RKO (cell line): ENCODE results near the gene ATG5.
"Not testable (repeated sequence)": the region's sequence is repeated elsewhere in the genome, so short reads cannot be mapped to it uniquely, and the experiment has no call there.

Experiments used
- DNase-seq: peaks from one replicate; pipeline ENCODE4 v3.0.0-alpha.2; 2016; ENCODE audit warnings: low spot score

Gene ATG5

DNA sequence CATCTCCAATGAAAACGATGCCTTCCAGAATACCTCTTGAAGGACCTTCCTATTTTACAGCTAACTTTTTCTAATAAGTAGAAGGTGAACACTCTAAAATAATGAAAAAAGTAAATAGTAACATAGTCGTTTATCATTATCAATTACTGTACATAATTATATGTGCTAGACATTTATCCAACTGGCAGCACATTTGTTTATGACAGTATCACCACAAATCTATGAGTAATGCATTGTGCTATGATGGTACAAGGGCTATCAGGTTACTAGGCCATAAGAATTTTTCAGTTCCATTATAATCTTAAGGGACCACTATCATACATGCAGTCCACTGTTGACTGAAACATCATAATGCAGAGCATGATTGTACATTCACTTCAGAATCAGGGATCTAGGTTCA, 68.4 kb downstream of the ATG5 start:
- peak; percentile 23 for DNase-seq

GRCh38 chr6:106256201-106256968, 69.2 kb downstream of the ATG5 start:
- peak; percentile 44 for DNase-seq

- no peak for DNase-seq
Measured at GRCh38 chr6:106255306-106255705, 70.3 kb downstream of the ATG5 start.

DNA sequence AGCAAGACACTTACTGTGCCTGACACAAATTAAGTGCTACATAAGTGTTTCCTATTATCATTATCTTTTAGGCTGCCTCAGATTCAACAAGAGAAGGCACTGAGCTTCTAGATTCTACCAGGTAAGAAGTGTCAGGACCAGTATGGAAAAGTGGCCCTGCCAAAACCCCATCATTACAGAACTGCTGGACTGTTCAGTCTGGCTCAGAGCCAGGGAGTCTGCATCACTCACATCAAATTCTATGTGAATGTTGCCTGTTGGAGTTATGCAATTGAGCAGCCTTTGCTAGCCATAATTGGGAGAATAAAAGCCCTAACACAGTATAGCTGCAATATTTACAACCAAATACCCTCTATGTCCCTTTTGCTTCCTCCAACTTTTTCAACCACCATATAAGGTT, 70.9 kb downstream of the ATG5 start:
- peak; percentile 11 for DNase-seq

GRCh38 chr6:106253731-106254130, 71.8 kb downstream of the ATG5 start:
- DNase-seq = no peak

DNA sequence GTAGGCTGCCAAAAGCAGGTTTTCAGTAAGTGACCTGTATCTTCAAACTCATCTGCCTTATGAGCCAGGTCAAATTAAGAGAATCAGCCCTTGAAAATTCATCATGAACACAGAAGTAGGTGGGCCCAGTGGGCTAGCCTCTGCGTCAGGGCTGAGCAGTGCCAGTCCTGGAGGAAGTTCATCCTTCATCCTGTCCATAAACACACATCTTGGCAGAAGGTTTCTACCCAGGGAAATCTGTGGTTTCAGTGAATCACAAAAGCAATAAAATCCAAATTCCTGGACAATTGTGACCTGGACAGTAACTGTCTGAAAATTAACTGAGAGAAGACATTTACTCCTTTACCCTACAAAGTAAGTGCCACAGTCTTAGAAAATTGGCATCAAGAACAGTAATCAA, 72.4 kb downstream of the ATG5 start:
- DNase-seq = no peak

DNA sequence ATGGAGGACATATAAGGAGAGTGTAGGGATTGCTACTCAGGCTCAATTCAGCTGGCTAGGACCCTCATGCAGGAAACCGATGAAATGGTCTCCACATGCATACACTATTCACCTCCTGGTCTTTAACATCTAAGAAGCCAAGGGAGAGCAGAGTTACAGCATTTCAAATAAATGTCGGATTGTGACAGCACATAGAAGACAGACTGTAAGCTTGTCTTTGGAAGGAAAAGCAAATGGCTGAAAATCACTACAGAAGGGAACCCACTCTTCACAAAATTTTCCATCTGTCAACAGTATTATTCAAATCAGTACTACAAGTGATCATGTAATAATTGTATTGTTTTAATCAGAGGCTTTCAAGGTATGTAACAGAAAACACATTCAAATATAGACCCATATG, 72.9 kb downstream of the ATG5 start:
- DNase-seq = no peak

DNA sequence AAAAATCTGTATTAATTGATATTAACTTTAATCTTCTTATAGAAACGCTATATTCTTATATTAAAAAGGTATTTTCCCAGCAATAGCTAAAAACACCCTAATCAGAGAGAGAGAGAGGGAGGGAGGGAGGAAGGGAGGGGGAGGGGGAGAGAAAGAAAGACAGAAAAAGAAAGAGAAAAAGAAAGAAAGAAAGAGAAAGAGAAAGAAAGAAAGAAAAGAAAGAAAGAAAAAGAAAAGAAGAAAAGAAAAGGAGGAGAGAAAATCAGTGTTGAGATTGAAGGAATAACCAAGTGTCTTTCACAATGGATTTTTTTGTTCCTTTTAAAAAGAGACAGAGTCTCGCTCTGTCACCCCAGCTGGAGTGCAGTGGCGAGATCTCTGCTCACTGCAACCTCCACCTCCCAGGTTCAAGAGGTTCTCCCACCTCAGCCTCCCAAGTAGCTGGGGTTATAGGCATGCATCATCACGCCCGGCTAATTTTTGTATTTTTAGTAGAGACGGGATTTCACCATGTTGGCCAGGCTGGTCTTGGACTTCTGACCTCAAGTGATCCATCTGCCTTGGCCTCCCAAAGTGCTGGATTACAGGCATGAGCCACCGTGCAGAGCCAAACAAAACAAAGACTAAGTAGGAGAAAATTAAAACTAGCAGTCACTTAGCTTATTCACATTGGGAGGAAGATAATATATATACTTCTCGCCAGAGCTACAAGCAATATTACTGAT, 73.9 kb downstream of the ATG5 start:
- not testable (repeated sequence) for DNase-seq

GRCh38 chr6:106250953-106251352, 74.6 kb downstream of the ATG5 start:
- no peak for DNase-seq

DNA sequence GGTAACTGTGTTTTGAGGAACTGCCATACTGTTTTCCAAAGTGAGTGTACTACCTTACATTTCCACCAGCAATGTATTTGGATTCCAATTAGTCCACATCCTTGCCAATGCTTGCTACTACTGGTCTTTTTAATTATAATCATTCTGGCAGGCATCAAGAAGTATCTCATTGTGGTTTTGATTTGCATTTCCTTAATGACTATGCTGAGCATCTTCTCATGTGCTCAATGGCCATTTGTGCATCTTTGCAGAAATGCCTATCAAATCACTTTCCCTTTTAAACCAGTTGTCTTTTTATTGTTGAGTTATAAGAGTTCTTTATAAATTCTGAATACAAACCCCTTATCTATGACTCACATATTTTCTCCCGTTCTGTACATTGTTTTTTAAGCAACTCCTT, 75.9 kb downstream of the ATG5 start:
- DNase-seq = no peak

DNA sequence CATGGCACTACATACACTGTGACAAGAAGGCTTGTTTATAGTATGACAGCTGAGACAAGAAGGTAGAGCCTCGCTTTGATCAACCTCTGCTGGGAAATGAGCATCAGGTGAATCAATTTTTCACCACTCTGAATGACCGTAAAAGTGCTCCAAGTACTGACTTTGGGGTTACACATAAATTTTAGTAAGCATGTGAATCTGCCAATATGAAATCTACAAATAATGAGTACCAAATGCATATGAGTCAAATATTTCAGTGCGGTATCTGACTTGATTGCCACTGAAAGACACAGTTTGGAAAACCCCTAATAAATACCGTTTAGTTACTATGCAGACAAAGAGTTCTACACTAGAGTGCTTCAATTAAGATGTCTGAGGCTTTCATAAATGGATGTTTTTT, 77.8 kb downstream of the ATG5 start:
- no peak for DNase-seq

DNA sequence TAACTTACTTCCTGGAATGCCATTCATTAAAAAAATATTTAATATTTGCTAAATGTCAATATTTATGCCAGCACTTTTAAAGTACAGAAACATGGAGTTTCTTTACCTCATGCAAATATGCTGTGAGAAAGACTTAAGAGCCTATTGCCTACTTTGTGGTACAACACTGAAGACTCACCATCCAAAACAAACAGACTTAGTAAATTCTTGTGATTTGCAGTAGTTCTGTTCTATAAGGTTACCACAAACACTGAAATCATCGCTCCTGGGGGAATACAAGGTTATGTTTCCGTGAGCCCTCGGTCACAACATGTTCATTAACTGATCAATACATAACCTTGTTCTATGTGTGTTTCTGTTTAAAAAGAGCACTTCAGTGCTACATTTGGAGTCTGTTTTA, 78.3 kb downstream of the ATG5 start:
- DNase-seq = no peak

GRCh38 chr6:106244931-106245330, 80.6 kb downstream of the ATG5 start:
- no peak for DNase-seq

DNA sequence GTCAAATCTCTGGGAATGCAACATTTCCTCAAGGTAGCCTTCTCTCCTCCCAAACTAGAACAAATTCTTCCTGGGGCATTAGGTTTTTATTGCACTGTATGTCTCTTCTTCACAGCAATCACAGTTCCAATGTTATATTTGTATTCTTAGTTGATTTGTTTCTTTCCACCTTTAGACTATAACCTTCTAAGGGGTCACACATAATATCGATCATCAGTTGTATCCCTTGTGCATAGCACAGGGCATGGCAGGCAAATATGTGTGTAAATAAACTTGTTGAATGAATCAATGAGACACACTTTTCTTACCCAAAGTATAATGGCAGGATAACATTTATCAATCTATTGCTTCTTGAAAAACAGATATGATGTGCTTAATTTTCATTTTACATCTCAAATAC, 81.0 kb downstream of the ATG5 start:
- DNase-seq = no peak

GRCh38 chr6:106243261-106243660, 82.3 kb downstream of the ATG5 start:
- DNase-seq = no peak

- no peak for DNase-seq
Measured at GRCh38 chr6:106241498-106241897, 84.1 kb downstream of the ATG5 start.

DNA sequence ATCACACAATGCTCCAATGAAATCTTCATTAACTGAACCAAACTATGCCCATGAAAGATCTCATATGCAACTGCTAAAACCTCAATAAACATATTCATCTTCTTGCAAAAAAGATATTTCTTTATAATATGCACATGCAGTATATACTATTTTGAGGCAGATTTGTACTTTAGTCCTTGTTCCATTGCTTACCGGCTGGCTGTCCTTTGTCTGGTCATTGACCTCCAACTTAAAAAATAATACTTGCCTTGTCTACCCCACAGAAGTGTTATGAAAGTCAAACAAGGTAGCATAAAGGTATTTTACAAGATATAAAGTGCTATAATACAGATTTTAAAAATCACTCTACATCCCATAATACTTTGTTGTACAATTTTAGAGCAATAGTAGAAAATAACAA, 88.3 kb downstream of the ATG5 start:
- no peak for DNase-seq

DNA sequence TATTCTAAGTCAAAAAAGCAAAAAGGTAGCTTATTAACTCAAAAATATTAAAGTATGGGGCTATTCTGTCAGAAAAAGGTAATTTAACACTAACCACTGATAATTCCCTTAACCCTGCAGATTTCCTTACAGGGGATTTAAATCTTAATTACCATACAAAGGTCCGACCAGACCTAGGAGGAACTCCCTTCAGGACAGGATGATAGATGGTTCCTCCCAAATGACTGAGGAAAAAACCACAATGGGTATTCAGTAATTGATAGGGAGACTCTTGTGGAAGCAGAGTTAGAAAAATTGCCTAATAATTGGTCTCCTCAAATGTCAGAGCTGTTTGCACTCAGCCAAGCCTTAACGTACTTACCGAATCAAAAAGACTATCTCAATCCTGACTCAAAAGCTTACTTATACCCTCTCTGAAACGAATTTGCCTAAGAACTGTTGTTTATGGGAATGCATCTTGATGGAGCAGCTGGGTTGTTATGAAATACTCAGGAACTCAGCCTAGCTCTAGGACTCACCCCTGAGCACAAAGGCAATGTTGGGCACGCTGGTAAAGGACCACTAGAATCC, 95.6 kb downstream of the ATG5 start:
- DNase-seq = not testable (repeated sequence)

DNA sequence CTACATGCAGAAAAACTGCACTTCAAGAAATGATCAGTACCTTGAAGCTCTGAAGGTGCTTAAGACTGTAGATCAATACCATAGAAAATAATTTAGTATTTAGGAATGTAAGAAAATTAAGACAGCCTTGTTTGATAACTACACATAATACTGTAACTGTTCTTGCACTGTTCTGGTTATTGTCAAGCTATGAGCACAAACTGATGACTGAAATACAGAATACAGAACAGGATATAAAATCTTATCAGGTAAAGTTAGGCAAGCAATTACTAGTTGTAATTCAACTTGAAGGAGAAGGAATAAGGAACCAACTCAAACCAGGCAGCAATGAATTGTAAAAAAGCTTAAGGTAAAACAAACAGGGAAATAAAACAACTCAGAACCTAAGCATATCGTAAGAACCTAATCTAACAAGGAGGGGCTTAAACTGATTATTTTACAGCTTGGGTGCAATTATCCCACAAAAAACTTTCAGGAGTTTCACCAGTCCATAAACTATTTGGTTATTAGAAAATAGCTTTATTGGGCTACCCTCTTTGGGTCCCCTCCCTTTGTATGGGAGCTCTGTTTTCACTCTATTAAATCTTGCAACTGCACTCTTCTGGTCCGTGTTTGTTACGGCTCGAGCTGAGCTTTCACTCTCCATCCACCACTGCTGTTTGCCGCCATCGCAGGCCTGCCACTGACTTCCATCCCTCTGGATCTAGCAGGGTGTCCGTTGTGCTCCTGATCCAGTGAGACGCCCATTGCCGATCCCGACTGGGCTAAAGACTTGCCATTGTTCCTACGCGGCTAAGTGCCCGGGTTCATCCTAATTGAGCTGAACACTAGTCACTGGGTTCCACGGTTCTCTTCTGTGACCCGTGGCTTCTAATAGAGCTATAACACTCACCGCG, 97.7 kb downstream of the ATG5 start:
- DNase-seq = no peak

DNA sequence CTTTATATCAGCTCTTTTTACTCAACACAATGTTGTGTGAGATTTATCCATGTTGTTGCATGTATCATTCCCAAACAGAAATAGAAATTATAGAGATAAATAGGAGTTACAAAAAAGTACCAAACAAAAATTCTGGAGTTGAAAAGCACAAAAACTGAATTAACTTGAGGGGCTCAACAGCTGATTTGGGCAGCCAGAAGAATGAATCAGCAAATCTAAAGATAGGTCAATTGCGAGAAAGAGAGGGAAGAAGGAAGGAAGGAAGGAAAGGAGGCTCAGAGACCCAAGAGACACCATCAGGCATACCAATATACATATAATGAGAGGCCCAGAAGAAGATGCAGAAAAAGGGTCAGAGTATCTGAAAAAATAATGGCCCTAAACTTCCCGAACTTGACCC, 98.9 kb downstream of the ATG5 start:
- DNase-seq = no peak

DNA sequence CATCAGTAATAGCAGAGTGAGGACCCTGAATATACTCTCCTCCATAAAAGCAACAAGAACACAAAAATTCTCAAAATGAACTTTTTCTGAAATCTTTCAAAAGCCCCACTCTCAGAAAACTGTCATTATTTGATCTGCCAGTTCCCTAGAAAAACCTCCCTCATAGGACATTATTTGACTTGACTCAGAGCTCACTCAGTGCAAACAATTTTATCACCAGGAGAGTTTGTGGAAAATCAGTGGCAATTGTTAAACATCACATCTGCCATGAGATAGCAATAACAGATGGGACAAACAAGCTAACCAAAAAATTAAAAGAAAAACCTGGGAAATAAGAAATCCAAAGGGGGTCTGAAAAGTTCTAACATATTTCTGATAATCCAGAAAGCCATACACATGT, 100.0 kb downstream of the ATG5 start:
- DNase-seq = no peak

GRCh38 chr6:106223300-106223930, 102.1 kb downstream of the ATG5 start:
- peak; percentile 62 for DNase-seq
